ENCODE results near the gene NR2F6.

The NR2F6 gene

GRCh38 chr19:17263712-17264640, 18.3 kb upstream of the NR2F6 start:
- DNase-seq, result no peak

DNA sequence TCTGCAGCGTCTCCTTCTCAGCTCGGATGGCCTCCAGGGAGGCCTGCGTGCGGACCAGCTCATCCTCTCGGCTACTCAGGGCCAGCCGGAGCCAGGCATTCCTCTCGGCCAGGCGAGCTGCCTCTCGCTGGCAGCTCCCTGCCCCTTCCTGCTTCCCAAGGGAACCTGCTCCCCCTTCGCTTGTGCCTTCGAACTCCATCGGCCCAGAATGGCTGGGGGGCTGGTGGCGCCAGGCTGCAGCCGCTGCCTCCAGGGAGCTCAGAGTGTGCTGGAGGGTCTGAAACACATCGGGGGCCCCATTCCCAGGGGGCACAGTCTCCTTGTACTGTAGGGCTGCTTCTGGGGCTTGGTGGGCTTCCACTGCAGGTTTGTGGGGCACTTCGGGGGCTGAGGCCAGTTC, 16.8 kb upstream of the NR2F6 start:
- no peak for DNase-seq

- DNase-seq, result peak; percentile 23
Measured at GRCh38 chr19:17260842-17261325, 15.2 kb upstream of the NR2F6 start.

GRCh38 chr19:17259934-17260333, 14.2 kb upstream of the NR2F6 start:
- DNase-seq, result no peak

GRCh38 chr19:17259118-17259780, 13.5 kb upstream of the NR2F6 start:
- no peak for DNase-seq

GRCh38 chr19:17256130-17256529, 10.4 kb upstream of the NR2F6 start:
- no peak for DNase-seq

- no peak for DNase-seq
Measured at GRCh38 chr19:17255150-17255621, 9.5 kb upstream of the NR2F6 start.

- no peak for DNase-seq
Measured at GRCh38 chr19:17254636-17255035, 8.9 kb upstream of the NR2F6 start.

DNA sequence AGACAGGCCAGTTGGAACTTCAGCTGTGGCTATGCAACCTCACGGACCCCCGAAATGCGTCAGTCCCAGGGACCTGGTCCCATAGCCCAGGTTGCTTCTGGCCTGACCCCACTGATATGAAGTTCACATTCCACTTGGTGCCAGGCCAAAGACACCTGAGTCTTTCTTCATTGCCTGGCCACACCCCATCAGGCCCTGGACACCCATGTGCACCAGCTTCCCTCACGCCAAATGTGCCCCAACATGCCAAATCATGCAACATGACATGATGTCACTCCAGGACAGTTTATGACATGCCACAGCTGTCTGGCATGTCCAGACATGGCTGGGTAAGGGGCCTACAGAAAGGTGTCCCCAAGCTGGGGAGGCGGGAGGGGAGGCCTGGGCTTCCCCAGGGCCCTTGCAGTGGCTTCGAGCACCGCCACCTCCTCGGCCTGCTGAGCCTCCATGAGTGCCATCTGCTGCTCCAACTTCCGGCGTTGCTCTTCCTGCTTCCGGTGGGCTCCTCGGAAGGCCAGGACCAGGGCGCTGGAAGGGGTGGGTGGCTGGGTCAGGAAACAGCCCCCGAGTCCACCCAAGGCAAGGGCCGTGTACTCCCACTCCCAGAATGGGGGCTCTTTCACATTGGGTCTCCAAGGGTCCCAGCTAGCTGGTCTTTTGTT, 4.3 kb upstream of the NR2F6 start:
- DNase-seq, result no peak

DNA sequence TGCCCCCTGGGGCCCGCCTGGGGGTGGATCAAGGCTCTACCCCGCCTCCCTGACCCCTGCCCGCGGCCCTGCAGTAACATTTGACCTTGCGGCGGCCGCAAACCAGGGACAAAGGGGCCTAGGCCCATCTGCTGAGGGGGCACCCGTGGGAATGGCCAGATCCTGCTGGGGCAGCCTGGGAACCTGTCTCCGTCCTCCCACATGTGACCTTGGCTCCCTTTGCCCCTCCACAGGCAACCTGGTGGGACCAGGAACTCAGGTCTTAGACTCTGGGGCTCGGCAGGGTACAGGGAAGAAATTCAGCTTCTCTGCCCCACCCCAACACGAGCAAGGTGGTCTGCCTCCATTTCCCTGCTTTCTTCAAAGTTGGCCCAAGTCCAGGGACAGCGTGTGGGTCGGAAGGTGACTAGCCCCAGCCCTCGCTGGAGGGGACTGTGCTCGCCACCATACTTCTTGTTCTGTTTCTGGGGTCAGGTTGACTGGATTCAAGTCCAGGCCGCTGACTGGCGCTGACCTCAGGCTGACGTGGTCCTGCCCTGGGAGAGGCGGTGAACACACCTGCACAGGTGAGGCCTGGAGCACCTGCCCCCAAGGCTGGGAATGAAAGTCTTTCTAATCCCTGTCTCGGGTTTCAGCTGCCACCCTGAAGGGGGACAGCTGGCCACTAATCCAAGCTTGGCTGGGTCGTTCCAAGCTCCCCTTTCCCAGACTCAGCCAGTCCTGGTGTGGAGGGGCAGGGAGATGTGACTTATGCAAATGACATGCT, 2.5 kb upstream of the NR2F6 start:
- DNase-seq, result no peak

- no peak for DNase-seq
Measured at GRCh38 chr19:17246681-17247425, 1.1 kb upstream of the NR2F6 start.

GRCh38 chr19:17244618-17245534, 843 bp downstream of the NR2F6 start:
- DNase-seq, result no peak

GRCh38 chr19:17243830-17244617, 1.7 kb downstream of the NR2F6 start:
- no peak for DNase-seq

GRCh38 chr19:17243211-17243829, 2.4 kb downstream of the NR2F6 start:
- DNase-seq, result no peak

DNA sequence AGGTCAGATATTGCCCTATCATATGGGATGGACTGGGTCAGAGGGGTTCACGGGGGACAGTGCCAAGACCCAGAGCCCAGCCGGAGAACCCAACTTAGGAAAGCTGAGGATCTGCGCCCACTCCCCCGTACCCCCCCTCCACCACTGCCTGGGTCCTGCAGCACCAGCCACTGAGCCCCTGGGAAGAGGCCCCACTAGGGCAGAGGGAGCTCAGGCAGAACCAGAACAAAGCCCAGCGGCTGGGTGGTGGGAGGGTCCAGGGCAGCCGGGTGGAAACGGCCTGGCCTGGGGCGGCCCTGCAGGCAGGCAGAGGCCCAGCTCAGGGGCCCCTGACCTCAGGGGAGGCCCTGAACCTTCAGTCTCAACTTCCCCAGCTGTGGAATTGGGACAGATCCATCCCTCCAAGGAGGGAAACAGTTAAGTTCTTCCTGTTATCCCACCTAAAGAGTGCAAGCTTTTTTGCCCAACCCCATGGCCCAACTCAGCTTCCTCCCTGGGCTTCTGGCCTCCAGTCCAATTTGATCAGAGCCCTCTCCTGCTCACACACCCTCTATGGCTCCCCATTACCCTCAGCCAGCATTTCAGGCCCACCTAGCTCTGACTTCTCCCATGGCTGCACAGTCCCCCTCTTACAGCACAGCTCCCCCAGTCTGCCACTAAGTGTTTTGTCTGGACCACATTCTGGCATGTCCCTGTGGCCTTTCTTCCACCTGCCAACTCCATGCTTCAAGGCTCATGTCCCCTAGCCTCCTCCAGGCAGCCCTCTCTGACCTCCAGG, 3.1 kb downstream of the NR2F6 start:
- DNase-seq, result no peak

- no peak for DNase-seq
Measured at GRCh38 chr19:17240826-17241399, 4.8 kb downstream of the NR2F6 start.

- no peak for DNase-seq
Measured at GRCh38 chr19:17240062-17240752, 5.5 kb downstream of the NR2F6 start.
